ENCODE data around the gene PTN.
"Not testable (repeated sequence)": the region's sequence is repeated elsewhere in the genome, so short reads cannot be mapped to it uniquely, and the experiment has no call there.

PTN gene

GRCh38 chr7:137266764-137267163, 76.8 kb downstream of the PTN start:
- DNase-seq = no peak
- H3K4me3 ChIP-seq (ENCODE audit: low read depth, low read length) = no peak overlapping the region
- no peaks in the 10 kb centered on the region for H3K36me3 ChIP-seq
- H3K9me3 ChIP-seq = no peaks in the 10 kb centered on the region
- no peaks in the 10 kb centered on the region for H3K4me1 ChIP-seq
- no peak for TF ChIP-seq CTCF (IDR thresholded peaks at IDR 0.05; ENCODE audit: low read depth, low read length)
- no peaks in the 10 kb centered on the region for H3K27me3 ChIP-seq

- not testable (repeated sequence) for H3K4me3 ChIP-seq (ENCODE audit: low read depth, low read length); DNase-seq; H3K27me3 ChIP-seq; H3K9me3 ChIP-seq; H3K4me1 ChIP-seq; H3K36me3 ChIP-seq
These were observed 78.1 kb downstream of the PTN start for GRCh38 chr7:137265480-137265879.

- no peaks in the 10 kb centered on the region for H3K4me1 ChIP-seq
- H3K9me3 ChIP-seq = no peaks in the 10 kb centered on the region
- DNase-seq = no peak
- H3K27me3 ChIP-seq = no peaks in the 10 kb centered on the region
- TF ChIP-seq CTCF (IDR thresholded peaks at IDR 0.05; ENCODE audit: low read depth, low read length) = no peak
- no peaks in the 10 kb centered on the region for H3K36me3 ChIP-seq
- H3K4me3 ChIP-seq (ENCODE audit: low read depth, low read length) = no peak overlapping the region
These were observed 80.9 kb downstream of the PTN start for GRCh38 chr7:137262599-137262998.

GRCh38 chr7:137258552-137258951, 85.0 kb downstream of the PTN start:
- no peak for TF ChIP-seq CTCF (IDR thresholded peaks at IDR 0.05; ENCODE audit: low read depth, low read length)
- Histone ChIP-seq H3K36me3 (no peaks in the 10 kb centered on the region), H3K4me1 (no peaks in the 10 kb centered on the region), H3K4me3 (ENCODE audit: low read depth, low read length) (no peak overlapping the region), H3K9me3 (no peaks in the 10 kb centered on the region), H3K27me3 (no peaks in the 10 kb centered on the region)
- DNase-seq = no peak

- no peaks in the 10 kb centered on the region for H3K4me1 ChIP-seq
- H3K27me3 ChIP-seq = no peaks in the 10 kb centered on the region
- no peak for DNase-seq
- no peak for TF ChIP-seq CTCF (IDR thresholded peaks at IDR 0.05; ENCODE audit: low read depth, low read length)
- no peaks in the 10 kb centered on the region; the same call in 1 of the 2 replicates for H3K36me3 ChIP-seq
- no peaks in the 10 kb centered on the region for H3K9me3 ChIP-seq
- no peak overlapping the region for H3K4me3 ChIP-seq (ENCODE audit: low read depth, low read length)
These were observed 88.8 kb downstream of the PTN start for GRCh38 chr7:137254766-137255165.

GRCh38 chr7:137245890-137246289, 97.6 kb downstream of the PTN start:
- TF ChIP-seq CTCF (IDR thresholded peaks at IDR 0.05; ENCODE audit: low read depth, low read length) = no peak
- H3K9me3 ChIP-seq = no peaks in the 10 kb centered on the region
- H3K27me3 ChIP-seq = no peaks in the 10 kb centered on the region
- no peaks in the 10 kb centered on the region for H3K4me1 ChIP-seq
- peaks cover 4% of the 10 kb centered on the region; the same call in 1 of the 2 replicates for H3K36me3 ChIP-seq
- no peak for DNase-seq
- no peak overlapping the region for H3K4me3 ChIP-seq (ENCODE audit: low read depth, low read length)

GRCh38 chr7:137245186-137245585, 98.3 kb downstream of the PTN start:
- no peak for DNase-seq
- no peak for TF ChIP-seq CTCF (IDR thresholded peaks at IDR 0.05; ENCODE audit: low read depth, low read length)
- H3K27me3 ChIP-seq = no peaks in the 10 kb centered on the region
- no peak overlapping the region for H3K4me3 ChIP-seq (ENCODE audit: low read depth, low read length)
- no peaks in the 10 kb centered on the region for H3K4me1 ChIP-seq
- H3K9me3 ChIP-seq = no peaks in the 10 kb centered on the region
- H3K36me3 ChIP-seq = peaks cover 4% of the 10 kb centered on the region; the same call in 1 of the 2 replicates
